C1 segment of cervical spinal cord (tissue), 14 donors: Measurements from ENCODE around the gene NELFB.
A peak's percentile ranks its signal among the peaks of the same experiment; 100 is the strongest.

ENCODE experiments used
- DNase-seq, 14 donors: peaks; one replicate each; lab custom pipeline; 2025; lab: John Stamatoyannopoulos, UW

The NELFB gene

GRCh38 chr9:137247135-137247915, 7.8 kb upstream of the NELFB start:
- no peak for DNase-seq

GRCh38 chr9:137247916-137248175, 7.3 kb upstream of the NELFB start:
- no peak for DNase-seq

DNA sequence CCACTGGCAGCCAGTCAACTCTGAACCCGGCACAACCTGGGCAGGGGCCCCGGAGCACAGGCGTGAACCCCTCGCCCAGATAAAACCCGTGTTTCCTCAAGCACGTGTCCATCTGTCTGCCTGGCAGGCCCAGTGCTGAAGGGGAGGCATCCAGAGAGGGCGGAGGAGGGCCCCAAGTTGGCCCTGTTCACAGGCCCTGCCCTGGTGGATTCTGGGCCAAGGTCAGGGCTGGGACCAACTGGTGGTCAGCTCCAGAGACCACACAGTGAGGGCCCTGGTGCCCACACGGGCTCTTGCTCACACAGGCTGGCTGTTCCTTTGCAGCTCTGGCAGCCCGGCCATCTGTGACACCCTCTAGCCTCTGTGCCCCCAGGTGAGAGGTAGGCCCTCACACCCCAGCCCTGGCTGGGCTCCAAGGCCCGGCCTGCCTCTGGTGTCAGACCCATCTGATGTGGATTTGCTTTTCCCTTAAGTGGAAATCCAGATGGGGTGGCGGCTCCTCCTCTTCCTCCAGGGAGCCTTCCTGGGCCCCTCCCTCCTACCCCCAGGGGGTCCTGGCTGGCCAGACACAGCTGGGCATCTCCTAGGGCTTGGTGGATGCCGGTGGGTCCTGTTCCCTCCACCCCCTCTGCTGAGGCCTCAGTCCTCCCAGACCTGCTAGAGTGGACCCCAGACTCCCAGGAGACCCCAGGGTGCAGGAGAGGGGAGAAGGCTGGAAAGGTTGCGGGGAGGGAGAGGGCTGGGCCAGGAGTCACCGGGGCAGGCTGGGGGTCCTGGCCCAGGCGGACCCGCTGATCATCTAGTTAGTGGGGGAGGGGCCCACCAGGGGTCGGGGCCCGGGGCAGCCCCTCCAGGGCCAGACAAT, 4.6 kb upstream of the NELFB start:
- DNase-seq = no peak

GRCh38 chr9:137251194-137251461, 4.0 kb upstream of the NELFB start, which contains the start of gene STPG3:
Gene STPG3 (plus strand): TSS chr9:137251286. CDS start chr9:137251287, 1 bp downstream.
- DNase-seq = no peak

DNA sequence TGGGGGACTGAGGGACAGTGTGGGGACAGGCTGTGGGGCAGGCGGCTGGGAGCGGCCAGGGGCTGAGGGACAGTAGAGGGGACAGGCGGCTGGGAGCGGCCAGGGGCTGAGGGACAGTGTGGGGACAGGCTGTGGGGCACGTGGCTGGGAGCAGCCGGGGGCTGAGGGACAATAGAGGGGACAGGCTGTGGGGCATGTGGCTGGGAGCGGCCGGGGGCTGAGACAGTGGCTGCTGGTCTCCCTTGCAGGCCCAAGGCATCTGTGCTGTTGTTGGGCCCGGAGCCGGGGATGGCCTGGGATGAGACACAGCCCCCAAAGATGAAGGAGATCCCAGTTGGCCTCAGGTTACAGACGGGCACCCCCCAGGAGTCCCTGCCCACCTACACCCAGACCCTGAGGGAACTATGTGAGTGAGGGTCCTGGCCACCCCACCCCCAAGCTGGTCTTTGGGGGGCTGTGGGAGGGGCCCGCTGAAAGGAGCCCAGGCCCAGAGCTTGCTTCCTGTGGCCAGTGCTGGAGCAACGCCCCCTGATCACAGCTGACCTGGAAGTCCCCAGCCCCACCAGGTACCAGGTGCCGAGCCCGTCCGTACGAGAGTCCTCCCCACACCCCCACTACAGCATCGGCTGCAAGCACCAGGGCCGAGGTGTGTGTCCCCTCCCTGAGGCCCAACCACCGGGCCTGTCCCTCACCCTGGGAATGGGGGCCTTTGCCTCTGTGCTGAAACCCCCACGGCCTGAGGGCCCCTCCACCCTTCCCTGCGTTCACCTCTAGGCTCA, 3.4 kb upstream of the NELFB start:
- DNase-seq = no peak

DNA sequence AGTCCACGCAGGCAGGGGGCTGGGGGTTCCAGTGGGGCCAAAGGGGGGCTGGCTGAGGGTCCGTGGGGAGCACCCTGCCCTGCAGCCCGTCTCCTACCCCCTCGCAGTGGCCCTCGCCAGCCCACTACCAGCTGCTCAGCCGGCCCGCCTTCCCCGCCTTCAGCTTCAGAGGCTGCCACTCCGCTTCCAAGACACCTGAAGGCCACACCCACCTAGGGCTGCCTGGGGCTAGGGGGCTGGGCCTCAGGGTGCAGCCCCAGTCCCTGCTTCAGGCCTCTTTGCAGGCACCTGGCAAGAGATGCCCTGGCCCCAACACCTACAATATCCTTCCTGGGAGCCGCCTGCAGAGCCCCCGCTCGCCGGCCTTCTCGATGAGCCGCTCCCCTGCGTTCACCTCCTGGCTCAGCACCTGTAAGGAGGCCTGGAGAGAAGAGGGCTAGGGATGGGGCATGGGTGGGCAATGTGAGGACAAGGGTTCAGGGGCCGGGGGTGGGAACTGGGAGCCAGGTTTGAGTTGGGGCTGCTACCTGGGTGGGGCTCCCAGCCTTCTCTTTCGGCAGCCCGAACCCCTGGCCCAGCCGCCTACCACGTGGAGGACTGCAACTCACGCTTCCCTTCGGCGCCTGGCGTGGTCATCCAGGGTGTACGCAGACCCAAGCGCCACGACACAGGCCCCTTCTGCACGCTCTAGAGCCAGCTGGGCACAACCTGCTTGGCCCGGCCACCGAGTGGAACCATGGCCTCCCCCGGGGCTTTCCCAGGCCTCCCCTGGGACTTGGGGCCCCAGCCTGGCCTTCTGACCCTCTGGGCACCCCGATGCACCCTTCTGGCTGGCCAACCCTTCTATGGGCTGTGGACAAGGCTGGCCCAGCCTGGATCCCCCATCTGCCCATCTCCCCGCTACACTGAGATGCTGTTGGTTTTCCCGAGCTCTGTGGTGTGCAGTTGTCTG, 2.3 kb upstream of the NELFB start:
- no peak for DNase-seq

GRCh38 chr9:137253717-137254623, 1.2 kb upstream of the NELFB start:
- DNase-seq = no peak

DNA sequence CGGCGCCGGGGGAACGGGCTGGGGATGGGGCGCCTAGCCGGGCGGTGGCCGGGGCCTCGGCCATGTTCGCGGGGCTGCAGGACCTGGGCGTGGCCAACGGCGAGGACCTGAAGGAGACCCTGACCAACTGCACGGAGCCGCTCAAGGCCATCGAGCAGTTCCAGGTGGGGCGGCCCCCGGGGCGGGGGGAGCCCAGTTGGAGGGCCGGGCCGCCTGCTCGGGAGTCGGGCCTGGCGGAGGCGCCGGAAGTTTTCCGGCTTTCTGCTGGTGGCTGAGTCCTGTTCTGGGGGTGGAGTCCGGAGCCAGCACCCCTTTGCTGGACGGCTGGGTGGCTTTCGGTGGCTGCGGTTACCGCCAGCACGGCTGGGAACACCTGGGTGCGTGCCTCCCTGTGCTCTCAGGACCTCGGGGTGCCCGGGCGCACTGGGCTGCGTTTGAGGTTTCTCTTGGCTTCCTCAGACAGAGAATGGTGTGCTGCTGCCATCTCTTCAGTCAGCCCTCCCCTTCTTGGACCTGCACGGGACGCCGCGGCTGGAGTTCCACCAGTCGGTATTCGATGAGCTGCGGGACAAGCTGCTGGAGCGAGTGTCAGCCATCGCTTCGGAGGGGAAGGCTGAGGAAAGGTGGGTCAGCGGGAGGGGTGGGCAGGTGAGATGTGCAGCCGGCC, 454 bp downstream of the NELFB start:
- DNase-seq = no peak

DNA sequence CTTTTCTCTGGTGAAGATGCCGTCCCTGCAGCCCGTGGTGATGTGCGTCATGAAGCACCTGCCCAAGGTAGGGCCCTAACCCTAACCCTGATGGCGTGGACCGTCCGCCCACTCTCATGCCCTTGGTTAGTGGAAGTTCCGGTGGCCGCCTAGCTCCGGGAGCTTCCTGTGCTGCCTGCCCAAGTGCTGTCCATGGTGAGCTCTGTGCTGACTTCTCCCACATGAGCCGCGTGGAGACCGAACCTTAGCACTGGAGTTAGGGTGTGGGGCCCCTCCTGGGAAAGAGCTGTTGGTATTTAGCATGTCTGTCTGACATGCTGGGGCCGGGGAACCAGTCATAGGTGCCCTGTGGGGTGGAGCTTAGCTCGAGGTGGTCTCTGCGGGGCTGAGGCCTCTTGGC, 1.2 kb downstream of the NELFB start:
- DNase-seq = no peak

GRCh38 chr9:137256856-137257255, 1.7 kb downstream of the NELFB start:
- no peak for DNase-seq

GRCh38 chr9:137262173-137262908, 7.2 kb downstream of the NELFB start:
- DNase-seq = peak in 2 of 14 donors; percentile 20 to 29

DNA sequence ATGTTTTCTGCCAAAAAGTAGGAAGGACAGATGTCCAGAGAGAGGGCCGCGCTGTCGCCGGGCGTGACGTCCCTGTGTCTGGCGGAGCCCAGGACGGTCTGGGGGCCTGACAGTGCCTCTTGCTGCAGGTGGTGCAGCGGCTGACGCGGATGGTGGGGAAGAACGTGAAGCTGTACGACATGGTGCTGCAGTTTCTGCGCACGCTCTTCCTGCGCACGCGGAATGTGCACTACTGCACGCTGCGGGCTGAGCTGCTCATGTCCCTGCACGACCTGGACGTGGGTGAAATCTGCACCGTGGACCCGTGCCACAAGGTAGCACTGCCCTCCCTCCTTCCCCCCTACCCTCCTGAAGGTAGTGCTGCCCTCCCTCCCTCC, 7.8 kb downstream of the NELFB start:
- no peak for DNase-seq

DNA sequence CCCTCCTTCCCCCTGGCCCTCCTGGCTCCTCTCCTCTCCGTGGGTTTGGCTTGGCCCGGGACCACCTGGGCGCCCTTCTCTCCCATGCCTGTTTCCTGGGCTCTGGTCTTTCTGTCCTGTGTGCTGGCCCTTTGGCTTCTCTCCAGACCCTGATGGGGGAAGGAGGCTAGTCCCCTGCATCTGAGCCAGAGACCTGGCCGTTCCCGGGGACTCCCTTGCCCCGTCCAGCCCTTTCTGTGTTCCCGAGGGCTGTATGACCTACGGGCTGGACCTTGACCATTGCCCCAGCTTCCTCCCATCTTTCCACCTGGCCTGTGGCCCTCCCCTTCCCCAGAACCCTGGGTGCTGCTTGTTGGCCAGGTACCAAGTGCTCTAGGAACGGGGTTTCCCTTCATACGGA, 8.4 kb downstream of the NELFB start:
- DNase-seq = no peak

- no peak for DNase-seq
Observed at GRCh38 chr9:137264067-137264466, 8.9 kb downstream of the NELFB start.

DNA sequence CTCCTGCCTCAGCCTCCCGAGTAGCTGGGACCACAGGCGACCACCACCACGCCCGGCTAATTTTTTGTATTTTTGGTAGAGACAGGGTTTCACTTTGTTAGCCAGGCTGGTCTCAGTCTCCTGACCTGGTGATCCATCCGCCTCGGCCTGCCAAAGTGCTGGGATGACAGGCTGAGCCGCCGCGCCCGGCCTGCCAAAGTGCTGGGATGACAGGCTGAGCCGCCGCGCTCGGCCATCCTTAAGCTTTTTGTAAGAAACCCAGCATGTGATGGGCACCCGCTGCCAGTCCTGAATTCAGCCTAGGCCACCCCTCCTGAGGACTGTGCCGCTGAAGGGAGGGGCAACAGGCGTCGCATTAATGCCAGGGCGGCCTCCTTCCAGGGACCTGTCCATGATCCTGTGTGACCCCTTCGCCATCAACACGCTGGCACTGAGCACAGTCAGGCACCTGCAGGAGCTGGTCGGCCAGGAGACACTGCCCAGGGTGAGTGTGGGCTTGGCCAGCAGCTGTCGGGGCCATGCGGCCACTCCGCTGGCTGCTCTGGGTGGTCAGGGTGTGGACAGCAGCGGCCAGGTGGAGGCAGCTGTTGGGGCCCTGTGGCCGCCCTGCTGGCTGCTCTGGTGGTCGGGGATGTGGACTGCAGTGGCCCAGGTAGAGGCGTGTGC, 10.5 kb downstream of the NELFB start:
- DNase-seq = no peak

GRCh38 chr9:137266162-137266527, 11.0 kb downstream of the NELFB start:
- DNase-seq = no peak

DNA sequence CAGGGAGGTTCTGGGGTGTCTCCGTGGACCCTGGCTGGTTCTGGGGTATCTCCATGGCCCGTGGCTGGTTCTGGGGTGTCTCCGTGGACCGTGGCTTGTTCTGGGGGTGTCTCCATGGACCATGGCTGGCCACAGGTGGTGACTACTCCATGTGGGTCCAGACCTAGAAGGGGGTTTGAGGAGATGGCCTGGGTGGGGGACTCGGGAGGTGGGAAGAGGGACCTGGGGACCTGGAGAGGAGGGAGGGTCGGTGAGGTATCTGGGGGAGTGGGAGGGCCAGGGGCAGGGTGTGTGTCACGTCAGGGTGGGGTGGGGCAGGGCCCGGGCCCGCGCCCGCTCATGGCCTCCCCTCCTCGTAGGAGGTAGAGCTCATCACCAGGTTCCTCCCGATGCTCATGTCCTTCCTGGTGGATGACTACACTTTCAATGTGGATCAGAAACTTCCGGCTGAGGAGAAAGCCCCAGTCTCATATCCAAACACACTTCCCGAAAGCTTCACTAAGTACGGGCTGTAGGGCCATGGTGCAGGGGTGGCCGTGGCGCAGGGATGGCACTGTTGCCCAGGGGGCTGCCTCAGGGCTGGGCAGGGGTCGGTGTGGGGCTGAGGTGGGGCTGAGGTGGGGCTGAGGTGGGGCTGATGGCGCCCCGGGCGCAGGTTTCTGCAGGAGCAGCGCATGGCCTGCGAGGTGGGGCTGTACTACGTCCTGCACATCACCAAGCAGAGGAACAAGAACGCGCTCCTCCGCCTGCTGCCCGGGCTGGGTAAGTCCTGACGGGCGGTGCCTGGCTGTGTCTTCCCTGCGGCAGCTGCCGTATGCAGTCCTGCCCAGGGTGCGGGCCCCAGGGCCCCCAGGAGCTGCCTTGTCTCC, 11.7 kb downstream of the NELFB start:
- no peak for DNase-seq

- no peak for DNase-seq
Observed at GRCh38 chr9:137267933-137268355, 12.8 kb downstream of the NELFB start.
